Lung (tissue), 12 donors: ENCODE data around the gene S1PR5. TPM values are rescaled to one million over a fixed set of nuclear protein-coding genes. Genes with fewer than 3 reads are reported as not detected.

Experiments used
- ATAC-seq: fragments of 200-7000 bp; cut with Tn5 transposase; one replicate; pipeline ENCODE4 v1.9.1; 2020; ENCODE audit warnings: moderate number of reproducible peaks; ENCODE audit not compliant: insufficient read depth, low FRiP score
- DNase-seq, 3 donors: peaks; one replicate each; pipeline ENCODE4 v3.0.0-alpha.2; 2013 to 2017
- H3K27ac ChIP-seq, 2 donors: one replicate each; pipeline ENCODE4 v1.5.1; 2013; ENCODE audit warnings: mild to moderate bottlenecking in 2 of 2, moderate library complexity in 2 of 2, control low read depth in 1 of 2, inconsistent platforms in 1 of 2, low read depth in 1 of 2, low read length in 1 of 2
- H3K27me3 ChIP-seq, 3 donors: one replicate each; pipeline ENCODE4 v1.5.1; 2013; ENCODE audit warnings: low read length in 2 of 3; ENCODE audit not compliant: control insufficient read depth in 3 of 3, insufficient read depth in 3 of 3
- H3K36me3 ChIP-seq, 4 donors: one replicate each; pipeline ENCODE4 v1.5.1; 2013; ENCODE audit warnings: low read length in 4 of 4, mild to moderate bottlenecking in 1 of 4, moderate library complexity in 1 of 4; ENCODE audit not compliant: control insufficient read depth in 4 of 4, insufficient read depth in 4 of 4
- H3K4me1 ChIP-seq, 5 donors: one replicate each; pipeline ENCODE4 v1.5.1; 2013; ENCODE audit warnings: low read length in 5 of 5, mild to moderate bottlenecking in 2 of 5, moderate library complexity in 1 of 5; ENCODE audit not compliant: control insufficient read depth in 5 of 5, insufficient read depth in 5 of 5
- H3K4me3 ChIP-seq: one replicate; pipeline ENCODE4 v1.5.1; 2013; ENCODE audit warnings: mild to moderate bottlenecking, control low read depth, moderate library complexity
- H3K9ac ChIP-seq, 2 donors: one replicate each; pipeline ENCODE4 v1.5.1; 2013; ENCODE audit warnings: low read length in 2 of 2, control low read depth in 1 of 2; ENCODE audit not compliant: insufficient read depth in 1 of 2
- H3K9me3 ChIP-seq, 4 donors: one replicate each; pipeline ENCODE4 v1.5.1; 2013; ENCODE audit warnings: low read length in 3 of 4, mild to moderate bottlenecking in 1 of 4, moderate library complexity in 1 of 4; ENCODE audit not compliant: control insufficient read depth in 4 of 4, insufficient read depth in 3 of 4
- CTCF ChIP-seq: IDR thresholded peaks from 2 replicates; pipeline ENCODE4 v1.5.1; 2012; ENCODE audit warnings: mild to moderate bottlenecking; ENCODE audit errors: control extremely low read depth, extremely low read depth
- WGBS, 2 donors: extraction: QIAGEN DNeasy Blood & Tissue Kit; methylation state at CpG; one replicate each; pipeline ENCODE4 v1.1.7; 2013; 5-methylcytosine and 5-hydroxymethylcytosine counted together
- polyA plus RNA-seq, 2 donors: library from polyadenylated mRNA; stranded (reverse); fragments of 200-250 nt; gene quantifications; one replicate each; pipeline ENCODE4 v1.2.1, GENCODE V29; 2013
- total RNA-seq, 2 donors: library from RNA; depleted of rRNA in 1 of 2; stranded (reverse); fragments of >200 nt in 1 of 2; gene quantifications; one replicate each; pipeline ENCODE4 v1.2.1, GENCODE V29; 2014 to 2021
- donor health status: control.
- donor health status: control.
- donor health status: Bipolar disorder and iron deficiency.
- donor health status: healthy.
- donor health status: DM: yes; HTN: yes; CAD: no.

Gene S1PR5
- total and polyA plus RNA-seq, 4 donors: 0.26 to 1.4 (median 0.89) TPM

DNA sequence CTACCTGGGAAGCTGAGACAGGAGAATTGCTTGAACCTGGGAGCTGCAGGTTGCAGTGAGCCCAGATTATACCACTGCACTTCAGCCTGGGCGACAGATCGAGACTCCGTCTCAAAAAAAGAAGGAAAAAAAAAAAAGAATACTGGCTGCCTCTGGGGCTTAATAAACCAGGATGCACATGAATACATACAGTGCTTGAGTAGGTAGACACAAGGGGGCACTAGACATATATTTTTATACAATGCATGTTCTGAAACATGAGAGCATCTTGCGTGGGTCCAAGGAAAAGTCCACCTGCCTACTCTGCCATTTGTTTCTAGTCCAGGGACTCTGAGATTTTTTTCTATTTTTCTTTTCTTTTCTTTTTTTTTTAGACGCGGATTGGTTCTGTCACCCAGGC, 45.3 kb downstream of the S1PR5 start:
- no peak overlapping the region for H3K4me3 ChIP-seq
- H3K36me3 ChIP-seq: peaks cover 0 to 9% (median 0%) of the 10 kb centered on the region in 4 donors
- no peak for ATAC-seq
- TF ChIP-seq CTCF: no peak
- no peaks in the 10 kb centered on the region for H3K4me1 ChIP-seq
- H3K9ac ChIP-seq: no peak overlapping the region
- H3K27me3 ChIP-seq: no peaks in the 10 kb centered on the region
- no peaks in the 10 kb centered on the region for H3K9me3 ChIP-seq
- DNase-seq: peak in 2 of 3 donors; percentile 32 to 52
- 54 to 58% methylated on average over 6 of the region's 6 CpGs for WGBS, 2 donors
- no peak overlapping the region for H3K27ac ChIP-seq

- H3K36me3 ChIP-seq: peaks cover 0 to 23% (median 0%) of the 10 kb centered on the region in 4 donors
- WGBS, 2 donors: 87 to 88% methylated on average over 12 of the region's 12 CpGs
- TF ChIP-seq CTCF: no peak
- no peaks in the 10 kb centered on the region for H3K27me3 ChIP-seq
- H3K9ac ChIP-seq: no peak overlapping the region
- H3K27ac ChIP-seq: no peak overlapping the region
- H3K4me1 ChIP-seq: no peaks in the 10 kb centered on the region
- no peaks in the 10 kb centered on the region for H3K9me3 ChIP-seq
- ATAC-seq: no peak
- H3K4me3 ChIP-seq: no peak overlapping the region
- no peak for DNase-seq
Measured at GRCh38 chr19:10468133-10468532, 49.1 kb downstream of the S1PR5 start.

DNA sequence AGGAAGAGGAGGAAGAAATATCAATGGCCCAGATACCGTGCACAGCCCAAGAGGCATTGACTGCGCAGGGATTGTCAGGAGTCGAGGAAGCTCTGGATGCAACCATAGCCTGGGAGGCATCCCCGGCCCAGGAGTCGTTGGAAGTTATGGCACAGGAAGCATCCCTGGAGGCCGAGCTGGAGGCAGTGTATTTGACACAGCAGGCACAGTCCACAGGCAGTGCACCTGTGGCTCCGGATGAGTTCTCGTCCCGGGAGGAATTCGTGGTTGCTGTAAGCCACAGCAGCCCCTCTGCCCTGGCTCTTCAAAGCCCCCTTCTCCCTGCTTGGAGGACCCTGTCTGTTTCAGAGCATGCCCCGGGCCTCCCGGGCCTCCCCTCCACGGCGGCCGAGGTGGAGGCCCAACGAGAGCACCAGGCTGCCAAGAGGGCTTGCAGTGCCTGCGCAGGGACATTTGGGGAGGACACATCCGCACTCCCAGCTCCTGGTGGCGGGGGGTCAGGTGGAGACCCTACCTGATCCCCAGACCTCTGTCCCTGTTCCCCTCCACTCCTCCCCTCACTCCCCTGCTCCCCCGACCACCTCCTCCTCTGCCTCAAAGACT, 50.0 kb downstream of the S1PR5 start:
- WGBS, 2 donors: 90% methylated on average over 20 of the region's 20 CpGs
- ATAC-seq: no peak
- no peak overlapping the region for H3K4me3 ChIP-seq
- H3K36me3 ChIP-seq: peaks cover 0 to 23% (median 0%) of the 10 kb centered on the region in 4 donors
- no peak overlapping the region for H3K27ac ChIP-seq
- TF ChIP-seq CTCF: no peak
- no peaks in the 10 kb centered on the region for H3K9me3 ChIP-seq
- DNase-seq: no peak
- no peaks in the 10 kb centered on the region for H3K27me3 ChIP-seq
- H3K9ac ChIP-seq: no peak overlapping the region
- no peaks in the 10 kb centered on the region for H3K4me1 ChIP-seq

DNA sequence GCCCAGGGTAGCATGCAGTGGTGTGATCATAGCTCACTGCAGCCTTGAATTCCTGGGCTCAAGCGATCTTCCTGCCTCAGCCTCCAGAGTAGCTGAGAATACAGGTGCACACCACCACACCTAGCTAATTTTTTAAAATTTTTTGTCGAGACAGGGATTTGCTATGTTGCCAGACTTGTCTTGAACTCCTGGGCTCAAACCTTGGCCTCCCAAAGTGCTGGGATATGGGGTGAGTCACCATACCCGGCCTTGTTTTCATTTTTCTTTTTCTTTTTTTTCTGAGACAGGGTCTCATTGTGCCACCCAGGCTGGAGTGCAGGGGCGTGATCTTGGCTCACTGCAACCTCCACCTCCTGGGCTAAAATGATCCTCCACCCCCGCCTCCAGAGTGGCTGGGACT, 52.8 kb downstream of the S1PR5 start:
- no peak overlapping the region for H3K9ac ChIP-seq
- H3K4me3 ChIP-seq: no peak overlapping the region
- DNase-seq (no peak), ATAC-seq (no peak)
- WGBS, 2 donors: 86 to 87% methylated on average over 5 of the region's 5 CpGs
- no peaks in the 10 kb centered on the region for H3K9me3 ChIP-seq
- no peak for TF ChIP-seq CTCF
- H3K36me3 ChIP-seq: peaks cover 0 to 24% (median under 1%) of the 10 kb centered on the region in 4 donors
- H3K4me1 ChIP-seq: peaks cover 0 to 6% (median 0%) of the 10 kb centered on the region in 5 donors
- H3K27me3 ChIP-seq: no peaks in the 10 kb centered on the region
- H3K27ac ChIP-seq: no peak overlapping the region
